A549 treated with ZK216348 at 1 μM for 4 hours (cell line): ENCODE measurements around the gene DPT. TPM values are rescaled to one million over a fixed set of nuclear protein-coding genes. Genes with fewer than 3 reads are reported as not detected.

Experiments
- total RNA-seq: library from RNA; stranded (reverse); fragments of 200-300 nt; extraction: Qiagen RNA extraction; gene quantifications from 5 replicates; pipeline ENCODE4 v1.2.3, GENCODE V29; 2022; ENCODE audit warnings: low read depth

Gene DPT
- not detected in 5 replicates for total RNA-seq

GRCh38 chr1:168728473-168729404 lies at the start of gene DPT:
TSS of gene DPT (minus strand) at chr1:168729206. CDS start at chr1:168729174, 32 bp downstream.

Other genes starting within 250 kb of the DPT start
- not detected in 5 replicates for gene XCL2, start 185.2 kb downstream of the DPT start, total RNA-seq
- not detected in 5 replicates for gene XCL1, start 152.6 kb downstream of the DPT start, total RNA-seq